Neural progenitor cell (in vitro differentiated cells): ENCODE measurements around the gene CD59.

Experiments used
- EZH2phosphoT487 ChIP-seq: fragments of 200-600 bp; sonication (generic); IDR thresholded peaks from 2 replicates; pipeline ENCODE4 v1.6.1; 2017; ENCODE audit warnings: antibody characterized with exemption
- TF ChIP-seq, protein P1 (sequence below): fragments of 200-600 bp; sonication (generic); IDR thresholded peaks from 2 replicates; pipeline ENCODE4 v1.5.1; 2017; ENCODE audit warnings: antibody characterized with exemption, mild to moderate bottlenecking

DNA sequence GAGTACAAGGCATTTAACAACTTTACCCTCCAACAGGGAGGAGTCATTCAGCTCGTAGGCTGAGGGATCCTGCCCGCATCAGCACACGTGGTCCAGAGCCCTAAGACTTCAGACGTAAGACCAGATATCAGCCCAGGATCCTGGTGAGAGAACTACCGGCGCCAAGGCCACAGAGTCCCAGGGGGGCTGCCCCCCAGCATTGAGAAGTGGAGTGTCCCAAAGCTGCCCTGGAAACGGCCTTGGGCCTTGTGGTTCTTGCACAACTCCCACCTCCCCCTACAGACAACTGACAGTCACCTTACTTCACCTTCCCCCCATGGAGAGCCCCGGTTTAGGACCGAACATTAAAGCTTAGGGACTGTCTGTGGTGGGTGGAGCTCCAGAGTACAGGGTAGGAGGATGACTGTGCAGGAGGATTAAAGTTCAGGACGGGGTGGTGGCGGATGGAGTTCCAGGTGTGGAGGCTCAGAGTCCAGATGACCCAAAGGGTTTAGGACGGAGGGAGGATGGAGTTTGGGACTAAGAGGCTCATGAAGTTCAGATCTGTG is 36.6 kb downstream of the CD59 start:
- TF ChIP-seq EZH2phosphoT487: no peak
- TF ChIP-seq, protein P1, sequence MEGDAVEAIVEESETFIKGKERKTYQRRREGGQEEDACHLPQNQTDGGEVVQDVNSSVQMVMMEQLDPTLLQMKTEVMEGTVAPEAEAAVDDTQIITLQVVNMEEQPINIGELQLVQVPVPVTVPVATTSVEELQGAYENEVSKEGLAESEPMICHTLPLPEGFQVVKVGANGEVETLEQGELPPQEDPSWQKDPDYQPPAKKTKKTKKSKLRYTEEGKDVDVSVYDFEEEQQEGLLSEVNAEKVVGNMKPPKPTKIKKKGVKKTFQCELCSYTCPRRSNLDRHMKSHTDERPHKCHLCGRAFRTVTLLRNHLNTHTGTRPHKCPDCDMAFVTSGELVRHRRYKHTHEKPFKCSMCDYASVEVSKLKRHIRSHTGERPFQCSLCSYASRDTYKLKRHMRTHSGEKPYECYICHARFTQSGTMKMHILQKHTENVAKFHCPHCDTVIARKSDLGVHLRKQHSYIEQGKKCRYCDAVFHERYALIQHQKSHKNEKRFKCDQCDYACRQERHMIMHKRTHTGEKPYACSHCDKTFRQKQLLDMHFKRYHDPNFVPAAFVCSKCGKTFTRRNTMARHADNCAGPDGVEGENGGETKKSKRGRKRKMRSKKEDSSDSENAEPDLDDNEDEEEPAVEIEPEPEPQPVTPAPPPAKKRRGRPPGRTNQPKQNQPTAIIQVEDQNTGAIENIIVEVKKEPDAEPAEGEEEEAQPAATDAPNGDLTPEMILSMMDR: no peak
